GM12873 (cell line): ENCODE results near the gene TMEM79.

Experiments used
- TF ChIP-seq, protein P1 (sequence below): IDR thresholded peaks from 2 replicates; pipeline ENCODE4 v1.5.1; 2012; ENCODE audit warnings: low read depth, mild to moderate bottlenecking, moderate library complexity, low read length, control low read depth; ENCODE audit not compliant: insufficient read depth; ENCODE audit errors: missing control alignments

Gene TMEM79

GRCh38 chr1:156337888-156338179 lies 53.7 kb downstream of the TMEM79 start:
- TF ChIP-seq, protein P1, sequence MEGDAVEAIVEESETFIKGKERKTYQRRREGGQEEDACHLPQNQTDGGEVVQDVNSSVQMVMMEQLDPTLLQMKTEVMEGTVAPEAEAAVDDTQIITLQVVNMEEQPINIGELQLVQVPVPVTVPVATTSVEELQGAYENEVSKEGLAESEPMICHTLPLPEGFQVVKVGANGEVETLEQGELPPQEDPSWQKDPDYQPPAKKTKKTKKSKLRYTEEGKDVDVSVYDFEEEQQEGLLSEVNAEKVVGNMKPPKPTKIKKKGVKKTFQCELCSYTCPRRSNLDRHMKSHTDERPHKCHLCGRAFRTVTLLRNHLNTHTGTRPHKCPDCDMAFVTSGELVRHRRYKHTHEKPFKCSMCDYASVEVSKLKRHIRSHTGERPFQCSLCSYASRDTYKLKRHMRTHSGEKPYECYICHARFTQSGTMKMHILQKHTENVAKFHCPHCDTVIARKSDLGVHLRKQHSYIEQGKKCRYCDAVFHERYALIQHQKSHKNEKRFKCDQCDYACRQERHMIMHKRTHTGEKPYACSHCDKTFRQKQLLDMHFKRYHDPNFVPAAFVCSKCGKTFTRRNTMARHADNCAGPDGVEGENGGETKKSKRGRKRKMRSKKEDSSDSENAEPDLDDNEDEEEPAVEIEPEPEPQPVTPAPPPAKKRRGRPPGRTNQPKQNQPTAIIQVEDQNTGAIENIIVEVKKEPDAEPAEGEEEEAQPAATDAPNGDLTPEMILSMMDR: no peak

- TF ChIP-seq, protein P1: no peak
These were observed 54.3 kb downstream of the TMEM79 start, which contains the start of the genes CCT3 and TSACC for GRCh38 chr1:156338180-156338976. TSS of gene CCT3 (minus strand) at chr1:156338292. CDS start at chr1:156338184, 108 bp downstream. TSS of gene TSACC (plus strand) at chr1:156338526. CDS start at chr1:156339758, 1,232 bp downstream.
